ENCODE results near the gene MRPS24. TPM values are rescaled to one million over a fixed set of nuclear protein-coding genes. Genes with fewer than 3 reads are reported as not detected.

MRPS24 gene
- total RNA-seq, result 69.2 and 78.3 TPM in 2 replicates

DNA sequence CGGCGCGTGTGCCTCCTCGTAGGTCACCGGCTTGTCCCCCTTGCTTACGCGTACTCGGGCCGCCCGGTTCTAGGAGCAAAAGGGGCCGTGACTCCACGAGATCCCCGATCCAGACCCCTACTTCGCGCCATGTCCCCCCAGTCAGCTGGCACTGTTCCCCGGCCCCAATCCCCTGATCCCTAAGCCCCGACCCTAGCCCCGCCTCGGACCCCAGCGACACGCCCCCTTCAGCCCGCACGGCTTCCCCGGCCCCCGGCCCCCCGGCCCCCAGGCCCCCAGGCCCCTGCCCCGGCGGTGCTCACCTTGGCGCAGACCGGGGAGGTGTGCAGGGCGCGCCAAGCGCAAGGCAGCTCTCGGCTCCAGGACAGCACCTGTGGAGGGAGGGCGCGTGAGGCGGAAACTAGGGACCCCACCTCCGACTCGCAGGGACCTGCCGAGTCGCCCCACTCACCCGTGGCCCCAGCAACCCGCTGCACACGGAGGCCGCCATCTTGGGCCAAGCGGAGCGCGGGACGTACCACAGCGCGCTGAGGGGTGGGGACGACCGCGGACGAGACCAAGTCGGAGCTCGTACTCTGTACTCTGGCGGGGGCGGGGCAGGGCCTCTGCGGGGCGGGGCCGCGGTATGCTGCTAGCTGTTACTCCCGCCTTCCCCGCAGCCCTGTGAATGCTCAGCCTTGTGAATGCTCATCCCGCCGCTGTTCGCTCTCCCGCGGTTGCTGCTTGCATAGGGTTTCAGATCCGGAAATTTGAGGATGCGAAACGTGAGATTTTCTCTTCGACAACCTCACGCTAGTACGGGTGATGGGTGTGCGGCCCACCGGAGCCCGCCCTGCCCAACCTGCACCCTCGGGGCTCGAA is at the start of gene MRPS24:
TSS of gene MRPS24 (minus strand) at position 512 of the 861 bp plus-strand sequence. CDS start at position 490, 22 bp downstream.

DNA sequence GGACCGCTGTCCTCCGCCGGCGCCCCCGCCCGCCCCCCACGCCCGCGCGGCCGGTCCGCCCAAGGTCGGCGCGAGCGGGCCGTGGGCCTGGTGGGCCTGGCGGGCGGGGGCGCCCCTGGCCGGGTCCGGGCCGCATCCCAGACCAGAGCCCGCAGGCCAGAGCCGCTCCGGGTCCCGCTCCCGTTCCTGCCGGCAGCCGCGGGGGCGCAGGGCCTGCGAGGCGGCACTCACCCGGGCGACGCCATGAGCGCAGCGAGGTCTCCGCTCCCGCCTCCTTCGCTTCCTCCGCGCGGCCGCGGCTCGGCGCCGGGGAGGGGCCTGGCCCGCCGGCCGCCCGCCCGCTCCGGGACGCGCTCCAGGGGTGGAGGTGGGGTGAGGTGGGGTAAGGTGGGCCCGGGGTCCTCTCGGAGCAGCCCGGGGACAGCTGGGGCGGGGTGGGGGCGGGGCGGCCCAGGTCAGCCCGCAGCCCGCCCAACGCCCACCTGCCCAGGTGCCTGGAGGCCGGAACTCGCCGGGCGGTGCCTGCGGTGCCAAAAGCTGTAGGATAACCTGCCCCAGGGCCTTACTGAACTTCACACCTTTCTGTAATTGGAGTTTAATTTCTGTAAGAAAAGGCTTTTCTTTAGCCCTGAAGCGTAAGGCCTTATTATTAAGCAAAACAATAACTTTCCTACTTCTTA is 37.2 kb upstream of the MRPS24 start, which contains the start of gene URGCP:
TSS of gene URGCP (minus strand) at position 266 of the 680 bp plus-strand sequence. CDS start at position 245, 21 bp downstream.

Small RNA genes within 50 kb of the gene (small RNA-seq; reads per million reads assigned to genes)
- gene MRPS24, result not detected

Other genes starting within 250 kb of the MRPS24 start
- gene COA1, start 140.0 kb downstream of the MRPS24 start, total RNA-seq, result 45.7 and 53.9 TPM in 2 replicates
- 18.9 and 20.3 TPM in 2 replicates for gene BLVRA, start 110.8 kb downstream of the MRPS24 start, total RNA-seq
- 21.9 TPM in 2 replicates for gene URGCP, start 37.1 kb upstream of the MRPS24 start, total RNA-seq
- 17.3 and 18.1 TPM in 2 replicates for gene UBE2D4, start 56.9 kb upstream of the MRPS24 start, total RNA-seq
- gene SPDYE1, start 128.4 kb upstream of the MRPS24 start, total RNA-seq, result not detected in 2 replicates
- gene DBNL, start 175.2 kb upstream of the MRPS24 start, total RNA-seq, result 140 and 144 TPM in 2 replicates
- gene PGAM2, start 196.1 kb upstream of the MRPS24 start, total RNA-seq, result not detected in 2 replicates
- gene POLM, start 213.0 kb upstream of the MRPS24 start, total RNA-seq, result 16.9 and 27.8 TPM in 2 replicates
- gene AEBP1, start 234.8 kb upstream of the MRPS24 start, total RNA-seq, result 8.9 and 27.4 TPM in 2 replicates

Data from vein endothelial cell (primary cell).